Tibial artery (tissue), 4 donors: ENCODE data around the gene FOXD3.

Source experiments
- DNase-seq, 2 donors: peaks; one replicate each; pipeline ENCODE4 v3.0.0-alpha.2; 2019
- H3K27ac ChIP-seq, 2 donors: fragments of 200-600 bp; sonication (generic) in 1 of 2; 1 replicate in 1 of 2; 2 replicates in 1 of 2; pipeline ENCODE4 v1.5.1; 2018 to 2019; ENCODE audit warnings: mild to moderate bottlenecking in 1 of 2
- H3K27me3 ChIP-seq, 2 donors: fragments of 200-600 bp; sonication (generic) in 1 of 2; one replicate each; pipeline versions ENCODE4 v1.5.1 to v1.6.0; 2016 to 2019
- H3K36me3 ChIP-seq, 3 donors: fragments of 200-600 bp; sonication (generic) in 2 of 3; one replicate each; pipeline ENCODE4 v1.5.1; 2016 to 2019; ENCODE audit warnings: mild to moderate bottlenecking in 2 of 3
- H3K4me1 ChIP-seq, 4 donors: fragments of 200-600 bp; sonication (generic) in 2 of 4; 1 replicate in 3 of 4; 2 replicates in 1 of 4; pipeline ENCODE4 v1.5.1; 2016 to 2019
- H3K4me3 ChIP-seq, 2 donors: fragments of 200-600 bp; sonication (generic) in 1 of 2; 1 replicate in 1 of 2; 2 replicates in 1 of 2; pipeline ENCODE4 v1.5.1; 2018 to 2019; ENCODE audit warnings: mild to moderate bottlenecking in 2 of 2
- H3K9me3 ChIP-seq, 3 donors: fragments of 200-600 bp; sonication (generic) in 1 of 3; one replicate each; pipeline ENCODE4 v1.5.1; 2016 to 2019
- CTCF ChIP-seq, 2 experiments: fragments of 200-600 bp in 1 of 2; fragments of 450-650 bp in 1 of 2; IDR thresholded peaks; one replicate each; pipeline ENCODE4 v1.5.1; 2017 to 2019; ENCODE audit warnings: antibody characterized with exemption in 2 of 2, mild to moderate bottlenecking in 1 of 2, moderate library complexity in 1 of 2
- intact Hi-C: fragments of 100-400 bp; cut with DNase I; formaldehyde crosslinking; loops from one replicate; pipeline ENCODE4 v1.15.0; 2023; ENCODE audit warnings: low total_unique reads

FOXD3 gene

GRCh38 chr1:63318201-63318979, 4.0 kb upstream of the FOXD3 start:
- Histone ChIP-seq H3K27me3 (peaks cover 20 to 88% of the 10 kb centered on the region in 2 donors), H3K36me3 (no peaks in the 10 kb centered on the region), H3K4me3 (no peak overlapping the region), H3K4me1 (peaks cover 0 to 39% (median 28%) of the 10 kb centered on the region in 4 donors), H3K27ac (no peak overlapping the region), H3K9me3 (peaks cover 0 to 4% (median 0%) of the 10 kb centered on the region in 3 donors)
- DNase-seq: no peak
- TF ChIP-seq CTCF (IDR thresholded peaks at IDR 0.05): no peak
- intact Hi-C loops: no loop called here

- no peak overlapping the region for H3K4me3 ChIP-seq
- peaks cover 20 to 97% of the 10 kb centered on the region in 2 donors for H3K27me3 ChIP-seq
- TF ChIP-seq CTCF (IDR thresholded peaks at IDR 0.05): no peak
Measured at GRCh38 chr1:63319046-63320021, 3.0 kb upstream of the FOXD3 start.

GRCh38 chr1:63320022-63320721, 2.2 kb upstream of the FOXD3 start:
- DNase-seq: no peak
- H3K9me3 ChIP-seq: peaks cover 0 to 4% (median 0%) of the 10 kb centered on the region in 3 donors
- intact Hi-C loops: no loop called here
- peaks cover 0 to 52% (median 37%) of the 10 kb centered on the region in 4 donors for H3K4me1 ChIP-seq
- H3K27me3 ChIP-seq: peaks cover 20 to 100% of the 10 kb centered on the region in 2 donors
- no peak overlapping the region for H3K27ac ChIP-seq
- no peak overlapping the region for H3K4me3 ChIP-seq
- H3K36me3 ChIP-seq: no peaks in the 10 kb centered on the region
- TF ChIP-seq CTCF (IDR thresholded peaks at IDR 0.05): no peak

More at GRCh38 chr1:63319046-63320021, 3.0 kb upstream of the FOXD3 start:
- peaks cover 0 to 4% (median 0%) of the 10 kb centered on the region in 3 donors for H3K9me3 ChIP-seq
- no peaks in the 10 kb centered on the region for H3K36me3 ChIP-seq
- H3K27ac ChIP-seq: no peak overlapping the region
- H3K4me1 ChIP-seq: peaks cover 0 to 49% (median 35%) of the 10 kb centered on the region in 4 donors
- intact Hi-C loops: no loop called here
- no peak for DNase-seq

GRCh38 chr1:63321066-63321784, 1.1 kb upstream of the FOXD3 start:
- intact Hi-C loops: no loop called here
- DNase-seq: no peak
- no peak for TF ChIP-seq CTCF (IDR thresholded peaks at IDR 0.05)
- peaks cover 0 to 4% (median 0%) of the 10 kb centered on the region in 3 donors for H3K9me3 ChIP-seq
- H3K27ac ChIP-seq: no peak overlapping the region
- peaks cover 20 to 100% of the 10 kb centered on the region in 2 donors for H3K27me3 ChIP-seq
- H3K4me1 ChIP-seq: peaks cover 0 to 52% (median 37%) of the 10 kb centered on the region in 4 donors
- H3K4me3 ChIP-seq: no peak overlapping the region
- no peaks in the 10 kb centered on the region for H3K36me3 ChIP-seq

- H3K4me1 ChIP-seq: peaks cover 0 to 51% (median 35%) of the 10 kb centered on the region in 4 donors
- peaks cover 18 to 100% of the 10 kb centered on the region in 2 donors for H3K27me3 ChIP-seq
- TF ChIP-seq CTCF (IDR thresholded peaks at IDR 0.05): no peak
- peak overlapping the region; percentile 42 to 59 for H3K4me3 ChIP-seq
- H3K9me3 ChIP-seq: peaks cover 0 to 4% (median 0%) of the 10 kb centered on the region in 3 donors
- H3K27ac ChIP-seq: no peak overlapping the region
- intact Hi-C loops: no loop called here
- no peak for DNase-seq
- H3K36me3 ChIP-seq: no peaks in the 10 kb centered on the region
Measured at GRCh38 chr1:63321785-63322113, 618 bp upstream of the FOXD3 start.
